A673 (cell line): ENCODE measurements around the gene CNDP1. TPM values are rescaled to one million over a fixed set of nuclear protein-coding genes. Genes with fewer than 3 reads are reported as not detected.

Experiments used
- BruUV-seq: library from RNA; stranded (reverse); fragments of 400-500 nt; replicated peaks from 2 replicates; lab custom pipeline; 2021; lab: Mats Ljungman, UMichigan
- CTCF ChIA-PET: fragments of 300-600 bp; sonication (Branson Sonifier 250); formaldehyde crosslinking; loops from one replicate; lab custom pipeline; 2022; ENCODE audit warnings: antibody characterized with exemption; lab: Charles Lee
- POLR2A ChIA-PET: fragments of 300-600 bp; sonication (Branson Sonifier 250); formaldehyde crosslinking; loops from one replicate; lab custom pipeline; 2022; ENCODE audit warnings: antibody characterized with exemption; ENCODE audit not compliant: low non-redundant PET; lab: Charles Lee
- DNase-seq: peaks from one replicate; pipeline ENCODE4 v3.0.0-alpha.2; 2015; ENCODE audit warnings: low spot score
- H3K27ac ChIP-seq: fragments of 200-600 bp; sonication (generic); 2 replicates; pipeline ENCODE4 v1.5.1; 2016; ENCODE audit warnings: mixed run types, low read depth, mild to moderate bottlenecking, mixed read lengths, antibody characterized with exemption, low read length; ENCODE audit not compliant: poor library complexity, severe bottlenecking
- H3K27me3 ChIP-seq: fragments of 200-600 bp; sonication (generic); replicated peaks from 2 replicates; pipeline ENCODE4 v1.6.1; 2017; ENCODE audit warnings: mixed run types, low read depth, mild to moderate bottlenecking, mixed read lengths, antibody characterized with exemption, low read length; ENCODE audit not compliant: insufficient read depth, poor library complexity
- H3K36me3 ChIP-seq: fragments of 200-600 bp; sonication (generic); 2 replicates; pipeline ENCODE4 v1.6.1; 2016; ENCODE audit warnings: mixed run types, mild to moderate bottlenecking, mixed read lengths, antibody characterized with exemption, low read length; ENCODE audit not compliant: insufficient read depth, poor library complexity, severe bottlenecking
- H3K4me1 ChIP-seq: fragments of 200-600 bp; sonication (generic); 2 replicates; pipeline ENCODE4 v1.6.1; 2017; ENCODE audit warnings: mixed run types, mild to moderate bottlenecking, mixed read lengths, antibody characterized with exemption, low read length; ENCODE audit not compliant: insufficient read depth, poor library complexity, severe bottlenecking
- H3K4me3 ChIP-seq: fragments of 200-600 bp; sonication (generic); 2 replicates; pipeline ENCODE4 v1.5.1; 2016; ENCODE audit warnings: low read depth, mixed run types, mild to moderate bottlenecking, mixed read lengths, low read length; ENCODE audit not compliant: poor library complexity, severe bottlenecking
- H3K9me3 ChIP-seq: fragments of 200-600 bp; sonication (generic); 2 replicates; pipeline ENCODE4 v1.6.1; 2016; ENCODE audit warnings: mixed run types, low read depth, mild to moderate bottlenecking, mixed read lengths, antibody characterized with exemption, low read length; ENCODE audit not compliant: poor library complexity, severe bottlenecking
- CTCF ChIP-seq: fragments of 300-800, 200-600 bp; sonication (generic); conservative IDR thresholded peaks from 2 replicates; pipeline ENCODE4 v1.5.1; 2017; ENCODE audit warnings: low read depth, mild to moderate bottlenecking, antibody characterized with exemption, low read length, moderate library complexity, mixed read lengths
- EZH2 ChIP-seq: fragments of 200-600 bp; sonication (generic); IDR thresholded peaks from 2 replicates; pipeline ENCODE4 v1.6.1; 2017; ENCODE audit warnings: borderline replicate concordance, low read depth, mild to moderate bottlenecking, mixed read lengths, antibody characterized with exemption, low read length; ENCODE audit not compliant: poor library complexity, severe bottlenecking
- intact Hi-C: fragments of 100-400 bp; cut with micrococcal nuclease; formaldehyde crosslinking; loops from one replicate; pipeline ENCODE4 v1.10.0; 2022; ENCODE audit not compliant: unreplicated experiment
- total RNA-seq: library from RNA; stranded (reverse); gene quantifications from 2 replicates; pipeline ENCODE4 v1.2.3, GENCODE V29; 2021

CNDP1 gene
- total RNA-seq, 1 experiment from 2014 or later, result not detected

DNA sequence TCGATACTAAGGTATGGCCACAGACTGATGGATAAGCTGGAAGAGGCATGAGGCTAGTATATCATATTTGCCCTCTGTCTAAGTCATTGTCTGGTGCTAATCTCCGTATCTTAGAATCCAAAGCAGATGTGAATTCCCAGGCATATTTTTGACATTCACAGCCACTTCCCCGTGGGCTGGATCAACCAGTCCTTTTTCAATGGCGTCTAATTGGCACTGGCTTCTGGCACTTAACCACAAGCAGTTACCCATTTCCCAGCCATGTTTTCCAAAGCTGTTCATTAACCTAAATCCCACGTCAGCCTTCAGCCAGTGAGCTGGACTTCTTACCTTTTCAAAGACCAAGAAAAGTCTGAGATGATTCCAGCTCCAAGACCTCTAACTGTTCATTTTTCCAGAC is 42.7 kb downstream of the CNDP1 start:
- TF ChIP-seq CTCF, result no peak
- TF ChIP-seq EZH2, result no peak
- ChIA-PET CTCF (no interaction called here), POLR2A (no interaction called here)
- Histone ChIP-seq H3K36me3 (no peaks in the 10 kb centered on the region), H3K4me1 (no peaks in the 10 kb centered on the region), H3K27me3 (peaks cover 38% of the 10 kb centered on the region), H3K27ac (no peak overlapping the region), H3K9me3 (no peaks in the 10 kb centered on the region), H3K4me3 (no peak overlapping the region)
- no peak for DNase-seq
- BruUV-seq, result no TSS peak
- intact Hi-C loops, result no loop called here

DNA sequence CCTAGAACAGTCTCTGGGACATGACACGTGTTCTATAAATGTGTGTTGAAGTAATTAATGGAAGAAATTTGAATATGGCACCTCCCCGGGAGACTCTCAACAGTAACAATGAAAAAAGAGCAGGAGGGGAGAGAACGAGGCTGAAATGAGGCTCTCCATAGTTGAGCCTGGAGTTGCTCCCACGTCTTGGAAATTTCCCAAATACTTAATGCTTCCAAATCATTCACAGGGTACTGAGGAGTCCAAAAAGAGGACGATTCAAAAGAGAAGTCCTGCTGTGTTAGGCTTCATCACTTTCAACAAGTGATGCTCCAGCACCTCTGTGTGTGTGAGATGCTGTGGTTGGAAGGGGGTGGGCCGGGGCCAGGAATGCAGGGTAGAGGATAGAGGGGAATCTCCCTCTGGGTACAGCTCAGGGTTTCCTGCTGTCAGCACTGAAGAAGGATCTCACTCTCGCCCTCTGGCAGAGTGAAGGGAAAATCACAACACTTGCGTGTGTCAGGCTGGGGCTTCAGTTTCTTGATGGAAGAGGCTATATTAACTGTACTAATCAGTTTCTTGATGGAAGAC is 45.3 kb downstream of the CNDP1 start:
- CTCF ChIA-PET, result interaction anchor here (0.5 kb wide), 1 partner anchor 28 kb away, joined by 4 read pairs; no protein-coding TSS in a partner anchor
- TF ChIP-seq EZH2 (no peak), CTCF (no peak)
- no peak overlapping the region for H3K27ac ChIP-seq
- no TSS peak for BruUV-seq
- DNase-seq, result peak; percentile 9
- H3K4me3 ChIP-seq, result no peak overlapping the region
- H3K4me1 ChIP-seq, result no peaks in the 10 kb centered on the region
- H3K9me3 ChIP-seq, result no peaks in the 10 kb centered on the region
- POLR2A ChIA-PET, result no interaction called here
- intact Hi-C loops, result no loop called here
- H3K27me3 ChIP-seq, result peaks cover 46% of the 10 kb centered on the region
- H3K36me3 ChIP-seq, result no peaks in the 10 kb centered on the region

DNA sequence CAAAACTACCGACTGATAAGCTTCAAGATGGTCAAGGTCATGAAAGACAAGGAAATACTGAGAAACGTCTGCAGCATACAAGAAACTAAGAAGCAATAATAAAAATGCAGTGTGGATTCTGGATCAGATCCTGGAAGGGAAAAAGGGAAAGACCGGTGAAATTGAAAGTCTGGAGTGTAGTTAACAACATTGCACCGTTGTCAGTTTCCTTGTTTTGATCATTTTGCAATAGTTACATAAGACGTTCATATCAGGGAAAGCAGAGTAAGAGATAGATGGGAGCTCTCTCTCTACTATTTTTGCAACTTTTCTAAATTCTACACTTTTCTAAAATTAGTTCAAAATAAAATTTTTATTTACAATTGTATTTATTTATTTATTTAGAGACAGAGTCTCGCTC is 48.3 kb downstream of the CNDP1 start:
- no peaks in the 10 kb centered on the region for H3K4me1 ChIP-seq
- no peaks in the 10 kb centered on the region for H3K36me3 ChIP-seq
- BruUV-seq, result no TSS peak
- H3K4me3 ChIP-seq, result no peak overlapping the region
- no peak overlapping the region for H3K27ac ChIP-seq
- TF ChIP-seq CTCF, result no peak
- TF ChIP-seq EZH2, result no peak
- peaks cover 60% of the 10 kb centered on the region for H3K27me3 ChIP-seq
- intact Hi-C loops, result no loop called here
- DNase-seq, result no peak
- ChIA-PET CTCF (no interaction called here), POLR2A (no interaction called here)
- no peaks in the 10 kb centered on the region for H3K9me3 ChIP-seq
